GM12874 (cell line): Measurements from ENCODE around the gene CCL2.

ENCODE experiments used
- CTCF ChIP-seq: IDR thresholded peaks from 2 replicates; pipeline ENCODE4 v1.5.1; 2011; ENCODE audit warnings: low read depth, mild to moderate bottlenecking, control low read depth, low read length, moderate library complexity; ENCODE audit not compliant: insufficient read depth

The CCL2 gene

GRCh38 chr17:34275881-34276280 lies 20.8 kb downstream of the CCL2 start:
- TF ChIP-seq CTCF, result no peak

DNA sequence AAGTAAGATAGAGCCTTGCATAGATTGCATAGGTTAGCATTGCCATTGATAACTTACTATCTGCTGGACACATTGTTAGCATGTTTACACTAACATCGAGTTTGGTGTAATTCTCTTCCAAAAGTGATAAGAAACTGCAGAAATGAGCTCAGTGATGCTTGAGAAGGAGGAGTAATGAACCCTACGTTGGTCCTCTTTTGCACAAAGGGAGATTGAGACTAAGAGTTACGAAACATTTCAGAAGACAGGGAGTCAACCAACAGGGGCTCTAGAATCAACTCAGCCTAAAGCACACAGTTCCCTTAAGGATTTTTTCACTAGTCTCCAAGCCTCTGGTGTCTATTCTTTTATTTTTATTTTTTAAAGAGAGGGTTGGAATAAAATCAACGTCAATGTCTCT lies 21.7 kb downstream of the CCL2 start:
- no peak for TF ChIP-seq CTCF

- TF ChIP-seq CTCF, result no peak
Observed at GRCh38 chr17:34283571-34283970, 28.5 kb downstream of the CCL2 start.

- no peak for TF ChIP-seq CTCF
Observed at GRCh38 chr17:34285286-34285792, 30.3 kb downstream of the CCL2 start, which contains the start of gene CCL11. CCL11 (plus strand) TSS chr17:34285742; CDS start chr17:34285809, 67 bp downstream.

DNA sequence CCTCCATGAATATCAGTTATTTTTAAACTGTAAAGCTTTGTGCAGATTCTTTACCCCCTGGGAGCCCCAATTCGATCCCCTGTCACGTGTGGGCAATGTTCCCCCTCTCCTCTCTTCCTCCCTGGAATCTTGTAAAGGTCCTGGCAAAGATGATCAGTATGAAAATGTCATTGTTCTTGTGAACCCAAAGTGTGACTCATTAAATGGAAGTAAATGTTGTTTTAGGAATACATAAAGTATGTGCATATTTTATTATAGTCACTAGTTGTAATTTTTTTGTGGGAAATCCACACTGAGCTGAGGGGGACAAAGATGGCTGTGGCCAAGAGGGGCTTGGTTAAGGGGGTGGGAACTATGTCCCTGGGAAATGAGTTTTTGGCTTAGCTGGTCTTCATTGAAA lies 32.8 kb downstream of the CCL2 start:
- no peak for TF ChIP-seq CTCF

DNA sequence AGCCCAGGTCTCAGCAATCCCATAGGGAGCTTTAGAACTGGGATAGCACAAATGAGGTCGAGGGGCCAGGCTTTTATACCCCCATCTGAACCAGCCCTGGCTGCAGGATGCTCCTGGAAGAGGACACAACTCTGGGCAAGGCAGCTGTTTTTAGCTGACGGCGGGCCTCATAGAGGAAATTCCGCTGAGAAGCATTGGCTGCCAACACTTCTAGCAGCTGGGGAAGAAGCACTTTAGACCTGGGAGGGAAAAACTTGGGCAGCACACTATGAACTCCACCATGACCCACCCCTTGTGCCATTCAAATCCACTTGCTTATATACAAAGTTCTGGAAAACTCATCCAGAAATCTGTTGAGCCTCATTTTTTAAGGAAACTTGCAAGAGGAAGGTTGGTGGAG lies 35.5 kb downstream of the CCL2 start:
- TF ChIP-seq CTCF, result no peak

GRCh38 chr17:34291721-34292348 lies 36.8 kb downstream of the CCL2 start:
- no peak for TF ChIP-seq CTCF

DNA sequence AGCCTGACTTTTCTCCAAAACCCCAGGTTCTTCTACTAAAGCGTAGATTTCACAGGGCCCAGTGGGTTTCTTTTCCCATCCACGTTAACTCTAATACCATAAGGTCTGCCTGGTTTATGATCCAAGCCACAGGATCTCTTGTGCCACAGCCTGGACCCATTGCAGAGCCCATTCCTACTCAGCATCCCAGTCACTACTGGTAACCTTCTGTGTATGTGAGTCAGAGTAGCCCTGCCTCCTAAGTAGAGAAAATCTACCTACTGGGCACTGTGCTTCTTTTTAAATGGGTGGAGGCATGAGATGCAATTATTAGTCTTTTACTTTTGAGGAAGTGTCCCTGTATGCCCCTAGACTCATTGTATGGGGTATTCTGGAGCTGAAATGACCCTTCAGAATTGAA lies 43.9 kb downstream of the CCL2 start:
- TF ChIP-seq CTCF, result no peak
